Stimulated activated CD4-positive, alpha-beta T cell treated with anti-CD3 and anti-CD28 coated beads, TNF-alpha, amount 100 ng/mL, for 48 hours (primary cell): Measurements from ENCODE around the gene COMMD10.
A peak's percentile ranks its signal among the peaks of the same experiment; 100 is the strongest.
"Not testable (repeated sequence)": the region's sequence is repeated elsewhere in the genome, so short reads cannot be mapped to it uniquely, and the experiment has no call there.

Experiments
- DNase-seq, 3 donors: peaks; one replicate each; pipeline ENCODE4 v3.0.0-alpha.2; 2020; ENCODE audit warnings: low read depth in 3 of 3

Gene COMMD10

GRCh38 chr5:116097301-116097700 lies 12.5 kb downstream of the COMMD10 start:
- no peak for DNase-seq

DNA sequence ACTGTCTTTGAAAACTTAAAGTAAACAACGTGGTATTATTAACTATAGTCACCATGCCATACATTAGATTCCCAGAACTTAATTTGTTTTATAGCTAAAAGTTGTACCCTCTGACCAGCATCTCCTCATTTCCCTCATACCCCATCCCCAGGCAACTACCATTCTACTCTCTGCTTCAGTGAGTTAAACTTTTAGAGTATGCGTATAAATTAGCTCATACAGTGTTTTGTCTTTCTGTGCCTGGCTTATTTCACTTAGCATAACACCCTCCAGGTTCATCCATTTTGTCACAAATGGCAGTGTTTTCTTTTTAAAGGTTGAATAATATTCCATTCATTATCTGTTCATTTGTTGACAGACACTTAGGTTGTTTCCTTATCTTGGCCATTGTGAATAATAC lies 14.2 kb downstream of the COMMD10 start:
- no peak for DNase-seq

- DNase-seq, result not testable (repeated sequence)
These were observed 20.1 kb downstream of the COMMD10 start for GRCh38 chr5:116104941-116105340.

GRCh38 chr5:116115163-116115562 lies 30.3 kb downstream of the COMMD10 start:
- DNase-seq, result no peak

DNA sequence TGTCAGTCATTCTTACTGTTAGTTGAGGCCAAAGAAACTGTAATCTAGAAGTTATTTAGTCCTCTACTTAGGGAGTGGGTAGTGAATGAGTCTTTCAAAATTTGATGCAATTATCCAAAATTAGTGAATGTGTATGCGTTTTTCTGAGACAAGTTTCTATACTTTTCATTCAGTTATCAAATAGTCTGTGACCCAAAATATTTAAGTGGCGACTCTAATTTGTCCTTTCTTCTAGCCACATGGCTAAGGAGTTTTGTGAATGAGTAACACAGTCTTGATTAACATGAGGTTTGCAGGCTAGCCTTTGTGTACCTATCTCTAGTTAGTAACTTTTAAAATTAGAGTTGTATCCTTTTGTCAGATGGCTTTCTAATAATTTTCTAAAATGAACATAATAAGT lies 45.6 kb downstream of the COMMD10 start:
- no peak for DNase-seq

GRCh38 chr5:116130976-116131375 lies 46.2 kb downstream of the COMMD10 start:
- DNase-seq, result no peak

DNA sequence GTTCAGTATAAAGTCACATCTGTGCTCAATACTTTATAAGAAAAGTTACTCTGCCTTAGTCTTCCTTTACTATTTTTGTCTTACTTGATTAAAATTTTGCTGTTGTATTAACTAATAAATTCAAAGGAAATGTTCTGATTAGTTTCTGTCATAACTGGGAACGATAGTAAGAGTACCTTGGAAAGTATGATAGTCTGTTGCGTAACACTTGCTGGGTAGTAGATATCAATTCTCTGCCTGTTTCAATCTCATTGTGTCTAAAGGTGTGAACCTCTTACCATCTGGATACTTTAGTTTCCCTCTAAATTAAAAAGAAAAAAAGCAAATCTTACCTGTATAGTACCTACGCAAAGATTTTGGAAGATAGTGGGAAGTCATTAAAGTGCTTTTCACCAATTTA lies 48.5 kb downstream of the COMMD10 start:
- no peak for DNase-seq

DNA sequence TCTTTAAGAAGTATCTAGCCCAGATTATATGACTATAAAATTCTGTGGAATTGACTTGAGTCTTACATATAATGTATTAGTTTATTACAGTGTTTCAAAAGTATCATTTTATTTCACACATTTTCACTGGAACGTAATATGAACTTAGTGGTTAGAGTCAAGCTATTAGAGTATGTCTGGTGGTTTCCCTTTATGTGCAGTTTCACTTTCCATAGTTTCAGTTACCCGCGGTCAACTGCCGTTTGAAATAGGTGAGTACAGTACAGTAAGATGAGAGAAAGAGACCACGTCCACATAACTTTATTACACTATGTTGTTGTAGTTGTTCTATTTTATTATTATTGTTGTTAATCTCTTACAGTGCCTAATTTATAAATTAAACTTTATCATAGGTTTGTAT lies 50.5 kb downstream of the COMMD10 start:
- DNase-seq, result peak in 1 of 3 donors; percentile 1

DNA sequence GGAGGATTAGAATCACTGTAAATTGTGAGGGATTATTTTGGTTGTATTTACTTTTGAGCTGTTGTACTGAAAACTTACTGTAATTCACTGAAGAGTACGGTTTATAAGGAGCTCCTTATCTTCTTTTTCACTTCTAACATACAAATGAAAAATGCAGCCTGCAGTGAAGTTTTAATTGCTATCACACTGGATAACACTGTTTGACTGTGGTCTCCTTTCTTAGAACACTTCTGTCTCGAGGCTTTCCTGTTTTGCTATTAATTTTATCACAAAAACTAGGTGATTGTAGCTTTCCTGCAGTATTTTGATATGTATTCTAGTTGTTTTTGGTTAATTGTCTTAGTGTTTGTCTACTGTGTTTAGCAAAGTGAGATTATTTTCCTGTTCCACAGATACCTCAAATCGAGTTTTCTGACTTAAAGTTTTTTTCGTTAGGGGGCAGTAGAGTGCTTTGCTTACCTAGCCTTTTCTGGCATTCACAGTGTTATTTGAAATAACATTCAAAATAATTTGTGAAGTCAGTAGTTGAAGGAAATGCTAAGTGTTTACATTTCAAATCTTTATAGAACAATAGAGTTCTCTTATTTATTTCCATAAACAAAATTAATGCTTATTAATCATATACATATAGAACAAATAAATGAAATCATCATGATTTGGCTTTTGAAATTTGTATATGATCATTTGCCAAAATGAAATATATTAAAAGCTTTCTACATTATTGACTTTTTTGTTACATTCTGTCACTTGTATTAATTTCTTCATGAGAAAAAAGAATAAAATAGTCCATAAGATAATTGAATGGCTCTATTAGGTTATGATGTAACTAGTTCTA lies 52.9 kb downstream of the COMMD10 start:
- DNase-seq, result no peak

GRCh38 chr5:116142495-116142894 lies 57.7 kb downstream of the COMMD10 start:
- DNase-seq, result no peak

DNA sequence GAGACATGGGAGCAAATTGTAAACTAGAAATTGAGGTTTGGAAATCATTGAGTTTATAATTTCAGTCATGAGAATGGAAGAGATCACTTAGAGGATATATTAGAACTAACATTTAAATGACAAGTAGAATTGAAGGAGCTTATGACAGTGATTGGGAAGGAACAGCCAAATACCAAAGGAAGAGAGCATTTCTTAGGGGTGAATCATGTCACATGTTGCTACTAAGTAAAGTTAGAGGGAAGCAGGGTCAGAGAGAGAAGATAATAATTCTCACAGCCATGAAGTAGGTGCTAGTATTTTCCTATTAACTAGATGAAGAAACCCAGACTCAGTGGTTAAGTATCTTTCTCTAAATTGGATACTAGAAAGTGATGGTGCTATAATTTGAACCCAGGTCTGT lies 59.3 kb downstream of the COMMD10 start:
- DNase-seq, result no peak

DNA sequence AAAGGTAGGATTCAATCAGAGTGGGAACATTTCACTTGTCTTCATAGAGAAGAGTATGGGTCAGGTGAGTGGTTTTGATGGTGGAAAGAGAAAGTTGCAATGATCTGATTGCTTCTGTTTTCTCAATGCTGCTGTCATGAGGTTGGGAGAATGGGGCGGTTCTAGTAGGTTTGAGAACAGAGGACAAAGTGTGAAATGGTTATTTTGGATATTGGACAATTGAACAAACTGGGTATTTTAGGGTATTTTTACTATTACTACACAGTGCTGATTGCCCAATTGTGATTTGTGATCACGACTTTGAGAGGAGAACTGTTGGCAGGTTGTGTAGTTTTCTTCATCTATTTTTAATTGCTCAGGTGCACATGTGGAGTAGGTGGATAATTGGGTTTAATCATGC lies 60.2 kb downstream of the COMMD10 start:
- DNase-seq, result no peak

- no peak for DNase-seq
These were observed 60.6 kb downstream of the COMMD10 start for GRCh38 chr5:116145416-116145815.

- no peak for DNase-seq
These were observed 67.3 kb downstream of the COMMD10 start for GRCh38 chr5:116152169-116152568.

- DNase-seq, result no peak
These were observed 68.9 kb downstream of the COMMD10 start for GRCh38 chr5:116153687-116154174.

- no peak for DNase-seq
These were observed 69.4 kb downstream of the COMMD10 start for GRCh38 chr5:116154252-116154651.

GRCh38 chr5:116154931-116155330 lies 70.1 kb downstream of the COMMD10 start:
- no peak for DNase-seq

GRCh38 chr5:116157902-116158301 lies 73.1 kb downstream of the COMMD10 start:
- no peak for DNase-seq

DNA sequence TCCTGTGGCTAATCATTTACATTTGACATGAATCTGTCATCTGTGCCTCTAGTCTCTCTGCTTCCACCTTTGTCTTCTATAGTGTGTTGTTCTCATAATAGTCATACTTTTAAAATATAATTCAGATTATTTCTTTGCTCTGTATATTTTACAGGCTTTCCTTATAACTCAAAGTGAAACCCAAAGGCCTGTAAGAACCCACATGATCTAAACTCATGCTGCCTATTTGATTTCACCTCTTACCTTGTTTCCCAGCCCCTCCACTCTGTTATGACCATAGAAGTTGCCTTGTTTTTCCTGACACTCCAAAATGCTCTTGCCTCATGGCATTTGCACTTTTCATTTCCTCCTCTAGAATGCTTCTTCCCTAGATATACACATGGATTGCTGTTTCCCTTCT lies 74.2 kb downstream of the COMMD10 start:
- no peak for DNase-seq

DNA sequence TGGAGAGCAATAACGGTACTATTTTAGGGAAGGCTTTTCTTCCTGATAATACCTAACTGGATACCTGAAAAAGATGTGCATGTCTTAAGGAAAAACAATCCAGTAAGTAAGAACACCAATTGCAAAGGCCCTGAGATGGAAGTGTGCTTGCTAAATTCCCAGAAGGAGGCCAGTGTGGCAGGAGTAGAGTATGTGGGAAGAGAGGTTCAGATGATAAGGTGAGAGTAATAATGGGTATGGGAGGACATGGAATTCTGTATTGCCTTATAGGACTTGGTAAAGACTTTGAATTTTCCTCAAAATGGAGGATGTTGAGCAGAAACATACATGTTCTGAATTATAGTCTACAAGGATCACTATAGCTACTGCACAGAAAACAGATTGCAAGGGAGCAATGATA lies 89.3 kb downstream of the COMMD10 start:
- DNase-seq, result no peak

DNA sequence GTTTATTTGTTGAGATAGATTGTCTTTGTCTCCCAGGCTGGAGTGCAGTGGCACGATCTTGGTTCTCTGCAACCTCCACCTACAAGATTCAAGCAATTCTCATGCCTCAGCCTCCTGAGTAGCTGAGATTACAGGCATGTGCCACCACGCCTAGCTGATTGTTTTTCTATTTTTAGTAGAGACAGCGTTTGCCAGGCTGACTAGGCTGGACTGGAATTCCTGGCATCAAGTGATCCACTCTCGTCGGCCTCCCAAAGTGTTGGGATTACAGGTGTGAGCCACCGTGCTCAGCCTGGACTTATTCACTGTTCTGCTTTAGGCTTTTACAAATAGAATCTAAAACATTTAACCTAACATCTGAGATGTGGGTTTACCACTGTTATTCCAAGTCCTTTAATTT lies 91.3 kb downstream of the COMMD10 start:
- no peak for DNase-seq

DNA sequence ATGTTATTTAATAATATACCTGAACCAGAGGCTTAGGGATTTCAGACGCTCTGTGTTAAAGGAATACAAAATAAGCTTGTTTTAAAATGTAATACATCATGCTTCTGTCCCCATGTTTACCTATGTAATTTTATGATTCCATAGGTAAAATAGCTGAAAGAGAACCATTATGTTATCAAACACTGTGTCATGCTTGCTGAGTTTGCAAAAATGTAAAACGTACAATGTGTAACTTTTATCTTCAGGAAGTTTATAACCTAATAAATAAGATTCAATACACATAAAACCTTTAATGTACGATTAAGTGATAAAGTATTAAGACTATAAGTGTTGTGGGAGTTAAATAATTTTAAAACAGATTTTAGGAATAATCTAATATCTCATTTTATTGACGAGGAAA lies 94.1 kb downstream of the COMMD10 start:
- DNase-seq, result no peak

- no peak for DNase-seq
These were observed 124.3 kb downstream of the COMMD10 start for GRCh38 chr5:116209166-116209565.

DNA sequence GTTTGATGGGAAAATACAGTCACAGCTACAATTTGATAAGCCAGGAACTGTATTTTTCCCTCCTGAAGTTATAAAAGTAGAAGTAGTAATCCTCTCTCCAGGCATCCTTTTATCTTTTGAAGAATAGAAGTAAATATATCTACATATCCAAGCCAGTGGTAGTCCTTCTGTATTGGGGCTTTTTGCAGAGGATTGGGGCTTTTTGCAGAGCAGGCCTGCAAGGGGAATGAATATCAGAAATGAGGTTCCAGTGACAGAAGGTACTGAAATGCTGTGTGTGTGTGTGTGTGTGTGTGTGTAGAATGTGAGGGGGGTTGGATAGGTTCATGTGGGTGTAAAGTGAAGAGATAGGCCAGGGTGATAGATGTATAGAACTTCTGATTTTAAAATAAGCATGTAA lies 127.4 kb downstream of the COMMD10 start:
- DNase-seq, result no peak
